Gastrocnemius medialis (tissue), 4 donors: ENCODE measurements around the gene PDE1C.

Experiments used
- POLR2A ChIP-seq, 2 donors: fragments of 450-650 bp; IDR thresholded peaks; one replicate each; pipeline ENCODE4 v1.6.1; 2017; ENCODE audit warnings: antibody characterized with exemption in 2 of 2, mild to moderate bottlenecking in 2 of 2, moderate library complexity in 2 of 2
- TF ChIP-seq, protein P1 (sequence below), 5 experiments: fragments of 450-650 bp in 3 of 5; fragments of 200-600 bp in 2 of 5; sonication (generic) in 2 of 5; IDR thresholded peaks in 4 of 5; conservative IDR thresholded peaks in 1 of 5; 1 replicate in 4 of 5; 2 replicates in 1 of 5; pipeline ENCODE4 v1.5.1; 2016 to 2019; ENCODE audit warnings: antibody characterized with exemption in 5 of 5, mild to moderate bottlenecking in 3 of 5, moderate library complexity in 3 of 5

DNA sequence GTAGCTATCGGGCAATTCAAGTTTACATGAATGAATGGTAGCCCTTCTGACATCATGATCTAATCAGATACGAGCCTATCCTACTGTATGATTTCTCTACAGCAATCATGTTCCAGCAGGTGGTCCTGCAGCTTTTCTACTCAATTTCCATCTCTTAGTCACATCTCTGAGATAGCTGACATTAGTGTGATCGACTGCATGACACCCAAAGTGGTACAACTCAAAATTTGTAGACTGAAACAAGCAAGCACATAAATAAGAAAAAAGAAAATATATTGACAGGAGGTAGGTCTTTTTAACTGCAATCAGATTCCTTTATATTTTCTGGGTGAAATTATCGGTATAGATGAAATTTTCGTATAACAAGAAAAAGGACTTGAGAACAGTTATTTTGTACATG is 251.2 kb downstream of the PDE1C start:
- no peak for TF ChIP-seq POLR2A (IDR thresholded peaks at IDR 0.05)
- TF ChIP-seq, protein P1, sequence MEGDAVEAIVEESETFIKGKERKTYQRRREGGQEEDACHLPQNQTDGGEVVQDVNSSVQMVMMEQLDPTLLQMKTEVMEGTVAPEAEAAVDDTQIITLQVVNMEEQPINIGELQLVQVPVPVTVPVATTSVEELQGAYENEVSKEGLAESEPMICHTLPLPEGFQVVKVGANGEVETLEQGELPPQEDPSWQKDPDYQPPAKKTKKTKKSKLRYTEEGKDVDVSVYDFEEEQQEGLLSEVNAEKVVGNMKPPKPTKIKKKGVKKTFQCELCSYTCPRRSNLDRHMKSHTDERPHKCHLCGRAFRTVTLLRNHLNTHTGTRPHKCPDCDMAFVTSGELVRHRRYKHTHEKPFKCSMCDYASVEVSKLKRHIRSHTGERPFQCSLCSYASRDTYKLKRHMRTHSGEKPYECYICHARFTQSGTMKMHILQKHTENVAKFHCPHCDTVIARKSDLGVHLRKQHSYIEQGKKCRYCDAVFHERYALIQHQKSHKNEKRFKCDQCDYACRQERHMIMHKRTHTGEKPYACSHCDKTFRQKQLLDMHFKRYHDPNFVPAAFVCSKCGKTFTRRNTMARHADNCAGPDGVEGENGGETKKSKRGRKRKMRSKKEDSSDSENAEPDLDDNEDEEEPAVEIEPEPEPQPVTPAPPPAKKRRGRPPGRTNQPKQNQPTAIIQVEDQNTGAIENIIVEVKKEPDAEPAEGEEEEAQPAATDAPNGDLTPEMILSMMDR (IDR thresholded peaks at IDR 0.05 in 4 of 5, conservative IDR thresholded peaks at IDR 0.05 in 1 of 5): no peak
